Right atrium auricular region (tissue), 2 donors: Measurements from ENCODE around the gene AMBRA1. TPM values are rescaled to one million over a fixed set of nuclear protein-coding genes. Genes with fewer than 3 reads are reported as not detected.

Experiments
- DNase-seq: peaks from one replicate; pipeline ENCODE4 v3.0.0-alpha.2; 2019; ENCODE audit warnings: low spot score
- H3K27ac ChIP-seq, 2 donors: fragments of 200-600 bp; sonication (generic); 1 replicate in 1 of 2; 2 replicates in 1 of 2; pipeline ENCODE4 v1.5.1; 2016 to 2019
- H3K27me3 ChIP-seq, 2 donors: fragments of 200-600 bp; sonication (generic); one replicate each; pipeline versions ENCODE4 v1.5.1 to v1.6.0; 2017 to 2019
- H3K36me3 ChIP-seq: fragments of 200-600 bp; sonication (generic); one replicate; pipeline ENCODE4 v1.5.1; 2016
- H3K4me1 ChIP-seq, 2 donors: fragments of 200-600 bp; sonication (generic); one replicate each; pipeline versions ENCODE4 v1.5.1 to v1.6.0; 2017 to 2019
- H3K4me3 ChIP-seq, 2 donors: fragments of 200-600 bp; sonication (generic); 1 replicate in 1 of 2; 2 replicates in 1 of 2; pipeline ENCODE4 v1.5.1; 2017 to 2019; ENCODE audit warnings: mild to moderate bottlenecking in 1 of 2, moderate library complexity in 1 of 2
- H3K9me3 ChIP-seq, 2 donors: fragments of 200-600 bp; sonication (generic); one replicate each; pipeline ENCODE4 v1.5.1; 2019
- CTCF ChIP-seq, 2 donors: fragments of 200-600 bp; sonication (generic); IDR thresholded peaks; one replicate each; pipeline ENCODE4 v1.5.1; 2019; ENCODE audit warnings: antibody characterized with exemption in 2 of 2
- total RNA-seq, 2 donors: library from RNA; depleted of rRNA; stranded (reverse); fragments of >200 nt; gene quantifications; one replicate each; pipeline ENCODE4 v1.1.0, GENCODE V29; 2016

Gene AMBRA1
- total RNA-seq, 2 donors from 2014 or later = 16.8 to 22.0 TPM

DNA sequence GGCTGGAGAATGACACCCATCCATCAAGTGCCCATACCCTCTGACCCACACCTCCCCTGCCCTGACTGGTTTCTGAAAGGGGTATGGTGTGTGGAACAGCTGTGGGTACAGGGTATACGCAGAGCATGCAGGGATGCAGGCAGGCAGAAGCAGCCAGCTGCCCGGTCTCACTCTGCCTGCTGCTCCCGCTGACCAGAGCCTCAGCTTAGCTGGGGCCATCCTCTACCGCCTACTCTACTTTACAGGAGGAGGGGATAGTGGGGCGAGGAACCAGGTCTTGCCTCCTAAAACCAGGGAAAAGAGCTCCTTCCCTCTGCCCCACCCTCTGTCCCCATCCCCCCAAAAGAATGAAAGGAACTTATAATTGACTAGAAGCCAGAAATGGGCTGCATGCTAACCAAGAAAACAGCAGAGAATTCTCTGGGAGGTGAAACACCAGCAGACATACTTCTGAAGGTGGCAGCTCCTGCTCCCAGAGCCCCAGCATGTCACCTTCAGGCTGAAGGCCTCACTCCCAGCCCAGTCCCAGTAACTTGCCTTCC is 189.3 kb downstream of the AMBRA1 start:
- no peak for TF ChIP-seq CTCF (IDR thresholded peaks at IDR 0.05)
- DNase-seq = no peak
- peaks cover 0 to 17% of the 10 kb centered on the region in 2 donors for H3K4me1 ChIP-seq
- no peak overlapping the region for H3K27ac ChIP-seq
- H3K4me3 ChIP-seq = no peak overlapping the region
- H3K27me3 ChIP-seq = no peaks in the 10 kb centered on the region
- H3K9me3 ChIP-seq = no peaks in the 10 kb centered on the region
- peaks cover 36% of the 10 kb centered on the region for H3K36me3 ChIP-seq

DNA sequence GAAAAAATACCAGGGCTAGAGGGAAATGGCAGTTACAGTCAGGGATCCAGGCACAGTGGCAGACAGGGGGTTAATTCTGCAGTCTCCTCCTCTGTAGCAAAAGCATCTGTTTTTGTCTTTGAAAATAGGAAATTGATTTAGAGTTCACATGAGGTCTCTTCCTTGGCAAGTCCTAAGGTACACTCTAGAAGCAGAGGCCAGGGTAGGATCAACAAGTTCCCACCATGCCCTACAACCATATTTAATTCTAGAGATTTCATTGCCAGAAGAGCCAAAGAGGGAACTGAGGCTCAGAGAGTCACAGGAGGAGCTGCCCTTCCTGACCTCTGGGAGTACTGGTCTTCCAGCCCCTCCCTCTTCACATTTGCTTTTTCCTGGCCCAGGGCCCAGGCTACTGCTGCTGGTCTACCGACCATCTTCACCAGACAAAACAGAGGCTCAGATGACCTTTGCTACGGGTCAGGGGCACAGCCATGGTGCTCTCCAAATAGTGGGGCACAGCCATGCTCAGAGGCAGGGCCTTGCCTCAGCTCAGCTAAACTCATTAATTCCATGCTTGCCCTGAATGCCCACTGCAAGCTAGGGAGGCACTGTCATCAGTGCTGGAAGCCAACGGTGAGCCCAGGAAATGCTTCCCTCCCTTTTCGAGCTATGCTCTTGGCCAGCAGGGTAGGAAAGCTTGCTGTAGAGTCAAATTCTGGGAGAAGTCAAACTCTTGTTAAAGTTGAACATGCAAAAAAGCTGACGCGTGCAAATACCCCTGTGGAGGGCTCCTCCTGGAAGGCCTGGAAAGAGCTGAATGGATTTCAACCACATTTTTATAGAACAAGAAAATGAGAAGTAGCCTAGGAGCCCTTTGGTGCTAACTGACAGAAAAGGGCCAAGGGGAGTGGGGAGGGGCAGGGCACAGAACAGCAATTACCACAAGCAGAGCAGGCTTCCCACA is 190.6 kb downstream of the AMBRA1 start:
- Histone ChIP-seq H3K36me3 (peaks cover 29% of the 10 kb centered on the region), H3K9me3 (no peaks in the 10 kb centered on the region), H3K4me3 (no peak overlapping the region), H3K27me3 (no peaks in the 10 kb centered on the region), H3K4me1 (peaks cover 0 to 17% of the 10 kb centered on the region in 2 donors), H3K27ac (no peak overlapping the region)
- TF ChIP-seq CTCF (IDR thresholded peaks at IDR 0.05) = no peak
- no peak for DNase-seq

- no peak overlapping the region for H3K27ac ChIP-seq
- H3K36me3 ChIP-seq = peaks cover 19% of the 10 kb centered on the region
- no peaks in the 10 kb centered on the region for H3K9me3 ChIP-seq
- TF ChIP-seq CTCF (IDR thresholded peaks at IDR 0.05) = no peak
- DNase-seq = no peak
- no peak overlapping the region for H3K4me3 ChIP-seq
- H3K4me1 ChIP-seq = peaks cover 0 to 6% of the 10 kb centered on the region in 2 donors
- H3K27me3 ChIP-seq = no peaks in the 10 kb centered on the region
Observed at GRCh38 chr11:46397526-46397925, 196.3 kb downstream of the AMBRA1 start.

DNA sequence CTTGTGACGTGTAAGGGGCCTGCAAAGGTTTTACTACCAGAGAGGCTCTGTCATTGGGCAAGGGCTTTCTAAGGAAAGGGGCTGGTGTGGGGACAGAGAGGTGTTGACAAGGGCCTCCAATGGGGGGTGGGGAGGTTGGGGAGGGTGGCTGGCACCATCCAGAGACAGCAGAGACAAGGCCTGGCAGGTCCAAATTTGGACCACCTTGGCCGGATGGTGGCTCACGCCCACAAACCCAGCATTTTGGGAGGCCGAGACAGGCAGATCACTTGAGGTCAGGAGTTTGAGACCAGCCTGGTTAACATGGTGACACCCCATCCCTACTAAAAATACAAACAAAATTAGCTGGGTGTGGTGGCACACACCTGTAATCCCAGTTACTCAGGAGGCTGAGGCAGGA is 200.1 kb downstream of the AMBRA1 start:
- peaks cover 19% of the 10 kb centered on the region for H3K36me3 ChIP-seq
- no peak for DNase-seq
- TF ChIP-seq CTCF (IDR thresholded peaks at IDR 0.05) = no peak

GRCh38 chr11:46393231-46393616 is 200.6 kb downstream of the AMBRA1 start:
- peaks cover 12 to 28% of the 10 kb centered on the region in 2 donors for H3K27me3 ChIP-seq
- H3K27ac ChIP-seq = no peak overlapping the region
- peak overlapping the region in 1 of 2 donors; percentile 55 for H3K4me3 ChIP-seq
- TF ChIP-seq CTCF (IDR thresholded peaks at IDR 0.05) = no peak
- H3K9me3 ChIP-seq = no peaks in the 10 kb centered on the region
- H3K36me3 ChIP-seq = peaks cover 16% of the 10 kb centered on the region
- peaks cover 0 to 40% of the 10 kb centered on the region in 2 donors for H3K4me1 ChIP-seq
- no peak for DNase-seq

More for the DNA sequence above, 200.1 kb downstream of the AMBRA1 start:
- H3K27me3 ChIP-seq = peaks cover 12 to 28% of the 10 kb centered on the region in 2 donors
- H3K4me1 ChIP-seq = peaks cover 0 to 39% of the 10 kb centered on the region in 2 donors
- no peak overlapping the region for H3K27ac ChIP-seq
- no peaks in the 10 kb centered on the region for H3K9me3 ChIP-seq
- H3K4me3 ChIP-seq = no peak overlapping the region
